ENCODE measurements around the gene CBL.
A peak's percentile ranks its signal among the peaks of the same experiment; 100 is the strongest.

Gene CBL

GRCh38 chr11:119315131-119316015, 109.2 kb downstream of the CBL start:
- peak; percentile 17 to 71 (median 30) for DNase-seq

- peak in 2 of 6 experiments; percentile 4 to 47 for DNase-seq
Observed at GRCh38 chr11:119316016-119316728, 110.0 kb downstream of the CBL start.

- peak in 5 of 6 experiments; percentile 13 to 27 (median 23) for DNase-seq
Observed at GRCh38 chr11:119316729-119317591, 110.8 kb downstream of the CBL start, which contains the start of gene MCAM. TSS of gene MCAM (minus strand) at chr11:119317130. CDS start at chr11:119317101, 29 bp downstream.

GRCh38 chr11:119317592-119318239, 111.6 kb downstream of the CBL start:
- no peak for DNase-seq

- peak in 2 of 6 experiments; percentile 10 for DNase-seq
Observed at GRCh38 chr11:119318240-119319135, 112.3 kb downstream of the CBL start.

GRCh38 chr11:119319136-119319699, 113.1 kb downstream of the CBL start:
- no peak for DNase-seq

- no peak for DNase-seq
Observed at GRCh38 chr11:119319700-119320239, 113.6 kb downstream of the CBL start.

- no peak for DNase-seq
Observed at GRCh38 chr11:119320240-119320775, 114.2 kb downstream of the CBL start.

- peak in 5 of 6 experiments; percentile 34 to 83 (median 51) for DNase-seq
Observed at GRCh38 chr11:119320776-119321524, 114.8 kb downstream of the CBL start.

GRCh38 chr11:119322360-119322739, 116.2 kb downstream of the CBL start:
- DNase-seq, result no peak

GRCh38 chr11:119322921-119323531, 116.9 kb downstream of the CBL start:
- DNase-seq, result no peak

- peak; percentile 48 to 87 (median 71) for DNase-seq
Observed at GRCh38 chr11:119323532-119324033, 117.4 kb downstream of the CBL start.

GRCh38 chr11:119324189-119324588, 118.0 kb downstream of the CBL start:
- no peak for DNase-seq

- DNase-seq, result no peak
Observed at GRCh38 chr11:119329320-119329719, 123.2 kb downstream of the CBL start.

GRCh38 chr11:119330237-119330636, 124.1 kb downstream of the CBL start:
- DNase-seq, result no peak

- no peak for DNase-seq
Observed at GRCh38 chr11:119332111-119332765, 126.1 kb downstream of the CBL start.

- DNase-seq, result peak; percentile 89 to 96 (median 93)
Observed at GRCh38 chr11:119334174-119334930, 128.2 kb downstream of the CBL start, which contains the start of gene RNF26. TSS of gene RNF26 (plus strand) at chr11:119334527. CDS start at chr11:119335123, 596 bp downstream.
